ENCODE results near the gene FGFRL1. TPM values are rescaled to one million over a fixed set of nuclear protein-coding genes. Genes with fewer than 3 reads are reported as not detected.
A peak's percentile ranks its signal among the peaks of the same experiment; 100 is the strongest.

Gene FGFRL1, protein sequence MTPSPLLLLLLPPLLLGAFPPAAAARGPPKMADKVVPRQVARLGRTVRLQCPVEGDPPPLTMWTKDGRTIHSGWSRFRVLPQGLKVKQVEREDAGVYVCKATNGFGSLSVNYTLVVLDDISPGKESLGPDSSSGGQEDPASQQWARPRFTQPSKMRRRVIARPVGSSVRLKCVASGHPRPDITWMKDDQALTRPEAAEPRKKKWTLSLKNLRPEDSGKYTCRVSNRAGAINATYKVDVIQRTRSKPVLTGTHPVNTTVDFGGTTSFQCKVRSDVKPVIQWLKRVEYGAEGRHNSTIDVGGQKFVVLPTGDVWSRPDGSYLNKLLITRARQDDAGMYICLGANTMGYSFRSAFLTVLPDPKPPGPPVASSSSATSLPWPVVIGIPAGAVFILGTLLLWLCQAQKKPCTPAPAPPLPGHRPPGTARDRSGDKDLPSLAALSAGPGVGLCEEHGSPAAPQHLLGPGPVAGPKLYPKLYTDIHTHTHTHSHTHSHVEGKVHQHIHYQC
- 41.7 and 59.5 TPM in 2 replicates for total RNA-seq (2014; rRNA removed; shearing (Covaris generic); ENCODE audit: low replicate concordance)

DNA sequence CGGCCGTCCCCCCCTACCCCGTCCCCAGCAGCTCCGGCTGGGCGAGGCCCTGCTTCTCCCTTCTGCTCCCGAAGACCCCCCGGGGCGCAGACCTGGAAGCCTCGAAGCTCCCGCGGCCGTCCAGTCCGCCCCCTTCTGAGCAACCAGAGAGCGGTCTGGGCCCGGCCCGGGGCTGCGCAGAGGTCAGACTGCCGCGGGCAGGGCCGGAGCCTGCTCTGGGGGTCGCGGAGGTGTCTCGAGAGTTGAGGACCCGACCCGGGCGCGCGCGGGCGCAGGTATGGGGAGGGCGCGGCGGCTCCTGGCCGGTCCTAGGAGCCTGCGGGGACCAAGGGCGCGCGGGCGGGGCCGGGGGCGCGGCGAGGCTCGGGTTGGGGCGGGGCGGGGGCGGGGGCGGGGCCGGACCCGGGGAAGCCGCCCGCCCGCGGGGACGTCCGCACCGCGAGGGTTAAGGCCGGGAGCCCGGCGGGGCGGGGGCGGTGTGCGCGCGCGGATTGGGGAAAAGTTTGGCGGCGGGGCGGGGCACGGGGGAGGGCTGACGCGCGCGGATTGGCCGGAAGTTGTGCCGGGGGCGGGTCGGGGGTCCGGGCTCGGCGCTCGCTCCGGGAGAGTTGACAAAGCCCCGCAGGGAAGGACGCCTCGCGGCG lies at the start of gene FGFRL1:
Gene FGFRL1, plus strand, starts transcription at position 605 of the 644 bp plus-strand sequence. CDS start 860 bp downstream, outside the sequence.
- H3K4me3 ChIP-seq: peak within 1 kb of the TSS; percentile 62

DNA sequence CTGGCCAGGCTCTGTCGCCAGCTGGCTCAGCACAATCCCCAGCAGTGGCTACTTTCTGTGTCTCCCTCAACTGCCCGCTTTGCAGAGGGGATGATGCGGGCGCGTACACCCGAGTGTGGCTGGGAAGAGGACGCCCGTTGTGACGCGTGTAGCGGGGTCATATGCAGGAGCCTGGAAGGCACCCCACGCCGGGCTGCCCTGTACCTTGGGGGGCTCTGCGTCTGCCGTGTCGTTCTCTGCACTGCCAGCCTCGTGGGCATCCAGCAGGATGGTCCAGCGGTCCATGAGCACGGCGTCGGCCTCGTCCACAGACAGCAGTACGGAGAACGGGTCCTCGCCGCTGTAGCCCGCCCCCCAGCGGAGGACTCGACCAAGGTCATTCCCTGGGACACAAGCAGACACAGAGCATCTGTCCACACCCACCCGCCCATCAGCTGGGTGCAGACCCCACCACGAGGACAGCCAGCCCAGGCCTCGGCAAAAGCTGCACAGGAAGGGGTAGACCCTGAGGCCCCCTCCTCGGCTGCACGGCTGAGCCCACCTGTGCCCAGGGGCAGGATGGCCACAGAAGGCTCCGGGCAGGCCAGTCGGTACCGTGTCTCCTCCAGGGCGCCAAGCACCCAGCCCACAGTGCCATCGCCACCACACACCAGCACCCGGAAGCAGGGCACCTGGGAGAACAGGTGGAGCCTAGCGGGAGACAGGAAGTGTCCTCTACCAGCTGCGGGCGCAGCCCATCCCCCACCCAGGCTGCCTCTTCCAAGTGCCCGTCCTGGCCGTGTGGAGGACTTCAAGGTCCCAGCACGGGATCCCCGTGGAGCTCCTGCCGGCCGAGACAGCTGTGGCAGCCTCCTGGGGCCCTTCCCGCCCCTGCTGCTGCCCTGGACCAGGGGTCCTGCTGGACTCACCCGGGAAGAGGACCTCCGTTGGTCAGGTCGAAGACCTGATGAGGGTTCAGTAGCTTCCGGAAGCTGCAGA lies 48.9 kb upstream of the FGFRL1 start:
- H3K9me3 ChIP-seq: no peaks in the 10 kb centered on the region
- no peaks in the 10 kb centered on the region for H3K27me3 ChIP-seq
- H3K4me3 ChIP-seq: no peak overlapping the region
- DNase-seq: no peak
- H3K36me3 ChIP-seq: no peaks in the 10 kb centered on the region

More for the DNA sequence above, at the start of gene FGFRL1:
- DNase-seq: peak; percentile 89
- no peaks in the 10 kb centered on the region for H3K9me3 ChIP-seq
- H3K27me3 ChIP-seq: no peaks in the 10 kb centered on the region
- peaks cover 3% of the 10 kb centered on the region; the same call in 1 of the 2 replicates for H3K36me3 ChIP-seq

DNA sequence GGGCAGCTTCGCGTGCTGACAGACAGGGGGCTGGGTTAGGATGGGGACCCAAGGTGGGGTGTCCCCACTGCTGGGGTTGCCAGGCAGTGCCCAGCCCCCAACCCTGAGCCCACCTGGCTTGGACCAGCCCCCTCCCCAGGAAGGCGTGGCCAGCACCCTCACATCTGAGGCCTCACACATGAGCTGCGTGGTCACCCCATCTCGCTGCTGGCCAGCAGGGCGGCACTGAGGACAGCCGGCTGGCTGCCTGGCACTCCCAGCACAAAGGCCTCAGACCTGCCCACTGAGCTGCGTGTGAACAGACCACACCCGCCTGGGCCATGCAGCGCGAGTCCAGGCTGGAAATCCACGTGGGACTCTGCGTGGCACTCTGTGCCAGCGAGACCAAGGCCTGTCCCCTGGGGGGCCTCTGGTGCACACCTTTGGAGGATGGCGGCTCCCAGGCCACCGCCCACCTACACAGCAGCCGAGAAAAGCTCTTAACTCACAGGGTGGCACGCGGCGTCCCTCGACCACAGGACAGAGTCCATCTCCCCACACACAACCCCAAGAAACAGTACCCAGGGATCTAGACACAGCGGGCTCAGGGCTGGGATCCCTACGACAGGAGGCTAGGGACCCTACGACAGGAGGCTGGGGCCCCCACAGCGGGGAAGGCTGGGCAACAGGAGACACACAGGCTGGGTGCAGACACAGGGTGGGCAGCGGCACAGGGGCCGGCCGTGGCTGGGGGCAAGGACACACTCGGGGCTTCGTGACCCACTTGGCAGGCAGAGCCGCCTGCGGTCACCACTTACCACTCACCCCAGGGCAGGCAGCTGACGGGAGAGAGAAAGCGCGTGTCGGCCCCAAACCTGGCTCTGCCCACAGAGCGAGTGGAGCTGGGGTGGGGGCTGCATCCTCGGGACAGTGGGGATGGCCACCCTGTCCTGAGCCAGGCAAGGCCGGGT lies 47.9 kb upstream of the FGFRL1 start:
- H3K9me3 ChIP-seq: no peaks in the 10 kb centered on the region
- no peak overlapping the region for H3K4me3 ChIP-seq
- no peaks in the 10 kb centered on the region for H3K27me3 ChIP-seq
- DNase-seq: no peak
- no peaks in the 10 kb centered on the region for H3K36me3 ChIP-seq

DNA sequence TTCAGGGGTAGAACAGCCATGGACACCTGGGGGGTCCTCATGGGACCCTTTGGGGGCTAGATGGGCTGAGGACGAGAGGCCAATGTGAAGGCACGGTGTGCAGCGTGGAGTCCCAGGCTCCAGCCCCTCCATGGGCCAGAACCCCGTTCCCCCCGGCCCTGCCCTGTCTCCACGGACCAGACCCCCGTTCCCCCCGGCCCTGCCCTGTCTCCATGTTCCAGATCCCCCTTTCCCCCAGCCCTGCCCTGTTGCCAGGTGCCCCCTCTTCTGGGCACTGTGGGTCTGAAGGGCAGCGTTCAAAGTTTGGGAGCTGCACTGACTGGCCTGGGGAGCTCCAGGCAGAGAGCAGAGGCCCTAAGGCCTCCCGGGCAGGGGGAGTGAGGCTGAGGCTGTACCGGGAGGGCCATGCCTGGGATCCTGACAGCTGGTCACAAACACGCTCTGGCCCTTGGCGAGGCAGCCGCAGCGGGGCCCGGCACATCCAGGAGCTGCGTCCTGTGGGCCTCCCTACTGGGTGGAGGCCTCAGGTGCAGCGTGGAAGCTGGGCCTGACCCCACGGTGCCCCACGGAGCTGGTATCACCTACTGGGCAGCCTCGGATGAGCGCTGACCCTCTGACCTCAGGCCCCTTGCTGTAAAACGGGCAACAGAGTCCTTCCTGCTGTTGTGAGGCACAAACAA lies 46.9 kb upstream of the FGFRL1 start:
- Histone ChIP-seq H3K4me3 (no peak overlapping the region), H3K9me3 (no peaks in the 10 kb centered on the region), H3K27me3 (no peaks in the 10 kb centered on the region), H3K36me3 (no peaks in the 10 kb centered on the region)
- no peak for DNase-seq

DNA sequence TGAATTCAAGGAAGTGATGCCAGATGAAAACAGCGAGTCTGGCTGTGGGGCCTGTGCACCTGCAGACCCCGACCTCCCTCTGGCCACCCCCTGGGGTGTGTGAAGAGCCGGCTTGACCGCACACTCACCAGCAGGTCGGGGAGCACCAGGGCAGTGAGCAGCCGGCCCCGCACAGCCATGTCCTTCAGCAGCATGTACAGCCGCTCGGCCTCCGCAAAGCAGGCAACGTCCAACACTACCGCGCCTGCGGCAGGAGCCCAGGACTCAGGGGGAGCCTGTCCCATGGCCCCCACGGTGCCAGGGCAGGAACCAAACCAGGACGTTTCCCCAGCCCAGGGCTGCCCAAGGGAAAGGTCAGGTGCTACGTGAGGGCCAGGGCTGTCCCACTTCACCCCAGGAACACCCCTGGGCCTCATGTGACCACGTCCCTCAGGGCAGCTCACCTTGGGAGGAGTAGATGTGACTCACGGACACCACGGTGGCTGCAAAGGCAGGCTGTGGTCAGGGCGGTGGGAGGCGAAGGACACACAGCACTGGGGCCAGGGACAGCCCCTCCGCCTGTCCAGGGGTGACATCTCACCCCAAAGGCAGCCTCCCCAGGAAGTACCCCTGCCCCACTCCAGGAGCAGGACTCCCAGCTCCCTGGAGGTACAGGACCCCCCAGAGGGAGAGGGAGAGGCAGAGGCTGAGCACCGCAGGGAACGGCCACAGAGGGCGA lies 46.2 kb upstream of the FGFRL1 start:
- DNase-seq: no peak
- no peaks in the 10 kb centered on the region for H3K9me3 ChIP-seq
- no peaks in the 10 kb centered on the region for H3K36me3 ChIP-seq
- H3K4me3 ChIP-seq: no peak overlapping the region
- H3K27me3 ChIP-seq: no peaks in the 10 kb centered on the region

DNA sequence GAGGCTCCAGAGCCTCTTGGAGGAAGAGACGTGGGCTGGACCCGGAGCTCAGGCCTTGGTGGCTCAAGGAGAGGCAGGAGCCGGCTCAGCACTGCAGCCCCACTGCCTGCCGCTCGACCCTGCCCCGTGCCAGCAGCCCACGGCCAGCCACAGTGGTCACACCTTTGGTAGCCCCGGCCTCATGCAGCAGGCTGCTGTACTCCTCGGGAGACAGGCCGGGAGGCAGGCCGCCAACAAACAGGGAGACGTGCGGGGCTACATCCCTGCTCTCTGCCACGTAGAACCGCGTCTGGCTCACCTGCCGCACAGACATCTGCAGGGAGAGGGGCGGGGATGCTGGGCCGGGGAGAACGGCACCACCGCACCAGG lies 45.7 kb upstream of the FGFRL1 start:
- Histone ChIP-seq H3K36me3 (no peaks in the 10 kb centered on the region), H3K9me3 (no peaks in the 10 kb centered on the region), H3K27me3 (no peaks in the 10 kb centered on the region), H3K4me3 (no peak overlapping the region)
- DNase-seq: no peak

DNA sequence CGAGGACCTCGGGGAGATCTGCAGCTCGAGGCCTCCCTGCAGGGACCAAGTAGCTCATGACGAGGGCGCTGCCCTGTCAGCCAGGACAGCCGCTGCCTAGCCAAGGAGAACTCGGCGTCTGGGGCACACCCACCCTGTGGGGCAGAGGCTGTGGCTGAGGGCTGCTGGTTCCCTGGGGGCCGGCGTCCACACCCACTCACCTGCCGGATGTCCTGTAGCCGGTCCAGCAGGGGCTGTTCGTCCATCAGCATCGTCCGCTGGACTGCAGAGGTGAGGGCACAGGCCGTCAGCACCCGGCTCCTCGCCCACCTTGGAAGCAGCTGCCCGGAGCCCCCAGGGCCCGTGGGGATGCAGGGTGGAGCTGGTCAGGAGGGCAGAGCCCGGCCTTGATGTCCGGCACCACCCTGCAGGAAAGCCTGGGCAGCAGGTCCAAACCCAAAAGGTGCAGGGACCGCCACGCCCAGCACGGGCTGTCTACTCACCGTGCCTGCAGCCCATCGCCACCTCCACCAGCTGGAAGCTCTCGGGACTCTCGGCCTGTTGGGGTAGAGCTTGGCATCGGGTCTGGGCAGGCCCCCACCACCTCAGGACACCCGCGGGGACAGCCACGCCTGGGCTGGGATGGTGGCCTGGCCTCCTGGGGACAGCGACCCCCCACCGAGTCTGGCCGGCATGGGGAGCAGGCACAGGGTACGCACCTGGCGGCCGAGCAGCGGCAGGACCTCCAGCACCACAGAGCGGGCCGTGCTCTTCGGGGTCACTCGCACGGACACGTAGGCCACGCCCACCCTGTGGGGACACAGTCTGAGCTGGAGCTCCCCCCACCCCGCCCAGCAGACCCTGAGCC lies 44.9 kb upstream of the FGFRL1 start:
- Histone ChIP-seq H3K36me3 (no peaks in the 10 kb centered on the region), H3K27me3 (no peaks in the 10 kb centered on the region), H3K4me3 (no peak overlapping the region), H3K9me3 (no peaks in the 10 kb centered on the region)
- DNase-seq: no peak

DNA sequence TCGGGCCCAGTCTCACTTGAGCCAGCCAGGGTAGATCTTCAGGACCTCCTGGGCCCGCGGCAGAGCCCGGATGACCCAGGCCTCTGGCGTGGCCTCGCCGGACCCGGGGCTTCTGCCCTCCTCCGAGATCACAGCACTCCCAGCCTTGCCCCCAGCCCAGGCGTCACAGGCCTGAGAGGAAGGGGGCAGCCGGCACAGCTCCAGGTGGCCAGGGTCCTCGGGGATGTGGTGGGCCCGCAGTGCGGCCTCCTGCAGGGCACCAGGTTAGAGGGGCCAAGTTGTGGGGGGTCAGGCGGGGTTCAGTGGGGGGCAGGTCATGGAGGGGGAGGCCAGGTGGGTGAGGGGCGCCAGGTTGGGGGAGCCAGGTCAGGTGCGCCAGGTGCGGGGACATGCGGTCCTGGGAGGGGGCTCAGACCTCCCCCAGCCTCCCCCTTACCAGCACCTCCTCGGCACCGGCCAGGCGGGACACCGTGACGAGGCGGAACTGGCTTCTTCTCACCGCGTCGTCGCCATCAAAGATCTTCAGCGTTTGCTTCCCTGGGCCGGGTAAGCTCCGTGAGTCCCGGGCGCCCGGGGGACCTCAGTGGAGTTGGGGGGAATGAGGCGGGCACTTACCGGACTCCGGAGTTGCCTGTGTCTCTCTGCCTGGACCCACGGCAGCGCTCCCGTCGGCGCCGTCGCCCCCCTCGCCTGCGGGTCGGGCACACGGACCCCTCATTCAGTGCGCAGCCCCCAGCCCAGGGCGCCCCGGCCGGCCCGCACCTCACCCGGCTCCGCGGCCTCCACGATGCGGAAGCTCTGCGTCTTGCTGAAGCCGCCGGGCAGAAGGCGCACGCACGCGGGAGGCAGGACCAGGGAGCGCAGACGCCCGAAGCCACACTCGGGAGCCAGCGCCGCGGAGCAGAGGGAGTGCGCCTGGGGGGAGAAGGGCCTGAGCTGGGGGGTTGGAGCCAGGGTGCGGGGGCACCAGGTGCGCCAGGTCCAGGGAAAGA lies 44.0 kb upstream of the FGFRL1 start:
- Histone ChIP-seq H3K27me3 (no peaks in the 10 kb centered on the region), H3K4me3 (no peak overlapping the region), H3K36me3 (no peaks in the 10 kb centered on the region), H3K9me3 (no peaks in the 10 kb centered on the region)
- no peak for DNase-seq

DNA sequence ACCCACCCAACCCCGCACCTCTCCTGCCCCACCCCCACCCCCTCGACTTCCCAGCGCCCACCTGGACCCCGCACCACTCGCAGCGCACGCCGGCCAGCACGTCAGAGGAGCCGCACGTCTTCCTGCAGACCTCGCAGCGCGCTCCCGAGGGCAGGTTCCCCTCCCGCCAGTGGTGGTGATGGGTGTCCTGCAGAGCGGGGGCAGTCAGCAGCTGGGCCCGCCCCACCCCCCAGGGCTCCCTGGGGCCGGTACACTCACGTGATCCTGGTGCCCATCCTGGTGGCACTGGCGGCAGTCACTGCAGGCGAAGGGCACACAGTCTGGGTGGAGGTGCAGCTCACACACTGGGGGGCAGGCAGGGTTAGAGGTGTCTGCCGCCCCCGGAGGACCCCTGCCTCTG lies 43.2 kb upstream of the FGFRL1 start:
- H3K36me3 ChIP-seq: no peaks in the 10 kb centered on the region
- H3K4me3 ChIP-seq: no peak overlapping the region
- H3K27me3 ChIP-seq: no peaks in the 10 kb centered on the region
- no peak for DNase-seq
- H3K9me3 ChIP-seq: no peaks in the 10 kb centered on the region

DNA sequence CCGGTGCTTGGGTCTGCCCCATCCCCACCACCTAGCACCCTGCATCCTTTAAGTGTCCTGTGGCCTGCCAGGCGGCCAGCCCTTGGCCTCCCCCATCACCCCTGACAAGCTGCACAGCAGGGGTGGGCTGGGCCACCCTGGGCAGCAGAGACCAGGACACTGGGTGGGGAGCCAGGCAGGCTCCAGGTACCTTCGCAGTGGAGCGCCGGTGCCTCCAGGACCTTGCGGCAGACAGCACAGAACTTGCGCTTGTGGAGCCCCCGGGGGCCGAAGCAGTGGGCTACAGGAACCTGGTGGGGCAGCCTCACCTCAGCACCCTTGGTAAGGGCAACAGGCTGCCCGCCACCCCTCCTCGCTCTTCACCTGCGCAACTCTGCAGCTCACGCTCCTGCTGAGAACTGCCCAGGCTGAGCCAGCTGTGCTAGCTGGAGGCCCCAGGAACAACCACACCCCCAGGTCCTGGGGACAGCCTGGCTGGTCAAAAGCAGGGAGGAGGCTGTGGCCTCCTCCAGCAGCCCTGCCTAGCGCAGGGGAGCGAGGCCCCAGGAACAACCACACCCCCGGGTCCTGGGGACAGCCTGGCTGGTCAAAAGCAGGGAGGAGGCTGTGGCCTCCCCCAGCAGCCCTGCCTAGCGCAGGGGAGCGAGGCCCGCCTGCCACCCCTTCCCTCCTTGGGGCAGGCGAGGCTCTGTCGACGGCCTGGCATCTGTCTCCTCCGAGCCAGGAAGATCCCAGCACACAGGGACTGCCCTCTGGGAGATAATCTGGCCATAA lies 42.6 kb upstream of the FGFRL1 start:
- Histone ChIP-seq H3K36me3 (no peaks in the 10 kb centered on the region), H3K9me3 (no peaks in the 10 kb centered on the region), H3K4me3 (no peak overlapping the region), H3K27me3 (no peaks in the 10 kb centered on the region)
- DNase-seq: no peak

DNA sequence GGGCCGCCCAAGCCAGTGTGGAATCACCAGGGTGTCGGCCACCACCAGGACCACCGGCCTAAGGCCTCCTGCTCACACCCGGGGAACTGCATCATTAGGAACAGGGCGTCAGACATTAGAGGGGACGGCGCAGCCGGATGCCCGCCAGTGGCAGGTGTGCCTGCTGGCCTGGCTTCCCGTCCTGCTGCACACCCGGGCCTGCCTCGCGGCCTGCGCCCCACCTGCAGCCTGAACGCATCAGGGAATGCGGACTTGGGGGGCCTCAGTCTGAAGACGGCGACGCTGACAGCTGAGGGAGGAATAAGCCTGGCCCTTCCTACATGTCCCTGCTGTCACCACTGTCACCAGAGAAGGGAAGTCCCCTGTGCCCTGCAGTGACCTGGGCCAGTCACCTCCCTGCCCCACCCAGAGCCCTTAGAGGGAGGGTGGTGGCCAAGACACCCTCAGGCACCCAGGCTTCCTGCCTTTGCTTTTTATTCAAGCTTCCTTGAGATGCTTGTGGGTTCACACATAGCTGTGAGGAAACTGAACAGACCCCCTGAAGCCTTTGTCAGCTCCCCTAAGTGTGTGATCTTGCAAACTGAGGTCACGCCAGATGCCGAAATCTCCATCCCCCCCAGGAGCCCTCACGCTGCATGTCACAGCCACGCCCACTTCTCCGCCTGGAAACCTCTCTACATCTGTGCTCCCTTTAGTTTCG lies 41.2 kb upstream of the FGFRL1 start:
- Histone ChIP-seq H3K4me3 (no peak overlapping the region), H3K9me3 (no peaks in the 10 kb centered on the region), H3K36me3 (no peaks in the 10 kb centered on the region), H3K27me3 (no peaks in the 10 kb centered on the region)
- DNase-seq: no peak

All from MG63 (cell line).